Inflammatory macrophage treated with lipopolysaccharide for 4 hours (primary cell): ENCODE measurements around the gene TMEM94.
A peak's percentile ranks its signal among the peaks of the same experiment; 100 is the strongest.

Experiments
- DNase-seq: peaks from one replicate; pipeline ENCODE4 v3.0.0-alpha.2; 2020

Gene TMEM94

GRCh38 chr17:75498726-75499213 is 42.3 kb downstream of the TMEM94 start:
- DNase-seq = no peak

DNA sequence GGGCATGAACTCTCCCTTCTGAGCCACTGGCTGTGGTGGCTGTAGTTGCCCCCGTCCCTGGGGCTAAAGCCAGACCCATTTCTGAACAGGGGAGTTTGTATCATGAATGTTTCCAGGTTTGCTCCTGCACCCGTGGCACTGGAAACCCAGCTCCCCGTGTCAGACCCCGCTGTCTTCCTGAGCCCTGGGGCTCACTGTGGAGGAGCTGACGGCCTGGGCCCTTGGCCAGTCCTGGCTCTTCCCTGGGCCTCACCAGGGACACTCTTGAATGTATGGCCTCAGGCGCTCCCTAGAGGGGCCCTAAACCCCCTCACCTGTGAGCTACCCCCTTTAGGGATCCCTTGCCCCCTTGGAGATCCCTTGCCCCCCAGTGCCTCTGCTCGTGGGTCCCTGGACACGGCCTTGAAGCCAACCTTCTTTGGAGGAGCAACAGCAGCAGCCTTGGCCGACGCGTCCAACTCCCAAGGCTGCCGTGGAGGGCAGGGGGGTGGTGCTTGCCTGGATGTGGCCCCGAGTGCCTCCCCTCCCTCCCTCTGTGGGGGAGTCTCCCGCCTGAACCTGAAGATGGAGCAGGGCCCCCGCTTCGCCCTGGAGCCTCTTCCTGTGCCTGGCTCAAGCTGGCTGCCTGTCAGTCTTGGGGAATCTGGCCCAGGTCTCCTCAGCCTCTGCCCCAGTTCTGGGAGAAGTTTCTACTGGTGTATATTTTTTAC is 43.0 kb downstream of the TMEM94 start:
- DNase-seq = no peak

- DNase-seq = no peak
These were observed 44.2 kb downstream of the TMEM94 start for GRCh38 chr17:75500419-75501216.

DNA sequence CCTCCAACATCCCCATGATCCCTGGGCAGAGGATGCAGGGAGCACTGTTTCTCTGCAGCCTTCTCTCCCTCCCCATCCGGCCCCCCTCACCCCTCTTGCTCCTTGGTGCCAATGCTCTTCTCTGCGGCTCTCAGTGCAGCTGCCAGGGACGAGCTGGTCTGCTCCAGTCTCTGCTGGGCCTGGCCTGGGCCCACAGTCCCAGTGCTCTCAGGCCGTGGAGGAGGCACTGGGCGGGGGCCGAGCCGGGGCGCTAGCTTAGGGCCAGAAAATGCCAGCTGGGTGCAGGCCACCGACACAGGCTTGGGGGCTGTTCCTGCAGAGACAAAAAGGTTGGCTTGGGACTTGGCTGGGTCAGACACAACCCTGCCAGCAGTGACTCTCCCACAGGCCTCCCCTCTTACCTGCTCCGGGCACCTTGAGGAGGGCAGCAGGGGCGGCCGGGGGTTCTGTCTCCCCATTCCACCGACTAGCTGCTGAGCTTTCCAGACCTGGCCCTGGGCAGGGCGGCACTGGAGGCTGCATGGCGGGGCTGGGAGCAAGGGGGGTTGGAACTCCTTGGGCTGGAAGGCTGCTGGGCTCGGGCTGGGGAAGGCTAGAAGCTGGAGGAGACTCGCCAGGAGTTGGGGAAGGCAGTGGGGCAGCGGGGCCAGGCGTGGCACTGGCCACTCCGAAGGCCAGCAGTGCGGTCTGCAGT is 45.1 kb downstream of the TMEM94 start:
- DNase-seq = no peak

- DNase-seq = no peak
These were observed 45.8 kb downstream of the TMEM94 start for GRCh38 chr17:75502072-75502720.

- DNase-seq = no peak
These were observed 46.4 kb downstream of the TMEM94 start for GRCh38 chr17:75502721-75503329.

DNA sequence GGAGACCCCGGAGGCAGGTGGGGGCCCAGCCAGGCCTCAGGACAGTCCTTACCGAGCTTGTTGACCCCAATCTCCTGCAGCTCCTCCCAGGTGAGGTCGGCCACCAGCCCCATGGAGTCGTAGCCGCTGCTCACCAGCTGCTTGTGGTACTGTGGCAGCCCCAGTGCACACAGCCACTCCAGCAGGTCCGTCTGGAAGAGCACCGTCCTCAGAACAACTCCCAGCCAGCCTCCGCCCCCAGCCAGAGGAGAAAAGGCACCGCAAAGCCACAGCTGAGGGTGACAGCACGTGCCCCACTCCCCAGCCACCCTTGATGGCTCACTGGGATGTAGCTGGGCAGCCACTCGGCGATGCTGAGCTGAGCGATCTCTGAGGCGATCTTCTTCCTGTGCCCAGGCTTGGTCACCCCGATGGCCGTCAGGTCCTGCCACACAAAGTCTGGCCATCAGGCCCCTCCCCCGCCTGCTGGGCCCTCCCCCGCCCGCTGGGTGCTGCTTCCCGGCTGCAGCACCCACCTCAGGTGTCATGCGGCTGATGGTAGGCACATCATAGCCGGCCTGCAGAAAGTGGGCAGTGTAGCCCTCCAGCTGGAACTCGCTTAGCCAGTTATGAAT is 47.0 kb downstream of the TMEM94 start:
- no peak for DNase-seq

- no peak for DNase-seq
These were observed 47.5 kb downstream of the TMEM94 start for GRCh38 chr17:75503976-75504346.

DNA sequence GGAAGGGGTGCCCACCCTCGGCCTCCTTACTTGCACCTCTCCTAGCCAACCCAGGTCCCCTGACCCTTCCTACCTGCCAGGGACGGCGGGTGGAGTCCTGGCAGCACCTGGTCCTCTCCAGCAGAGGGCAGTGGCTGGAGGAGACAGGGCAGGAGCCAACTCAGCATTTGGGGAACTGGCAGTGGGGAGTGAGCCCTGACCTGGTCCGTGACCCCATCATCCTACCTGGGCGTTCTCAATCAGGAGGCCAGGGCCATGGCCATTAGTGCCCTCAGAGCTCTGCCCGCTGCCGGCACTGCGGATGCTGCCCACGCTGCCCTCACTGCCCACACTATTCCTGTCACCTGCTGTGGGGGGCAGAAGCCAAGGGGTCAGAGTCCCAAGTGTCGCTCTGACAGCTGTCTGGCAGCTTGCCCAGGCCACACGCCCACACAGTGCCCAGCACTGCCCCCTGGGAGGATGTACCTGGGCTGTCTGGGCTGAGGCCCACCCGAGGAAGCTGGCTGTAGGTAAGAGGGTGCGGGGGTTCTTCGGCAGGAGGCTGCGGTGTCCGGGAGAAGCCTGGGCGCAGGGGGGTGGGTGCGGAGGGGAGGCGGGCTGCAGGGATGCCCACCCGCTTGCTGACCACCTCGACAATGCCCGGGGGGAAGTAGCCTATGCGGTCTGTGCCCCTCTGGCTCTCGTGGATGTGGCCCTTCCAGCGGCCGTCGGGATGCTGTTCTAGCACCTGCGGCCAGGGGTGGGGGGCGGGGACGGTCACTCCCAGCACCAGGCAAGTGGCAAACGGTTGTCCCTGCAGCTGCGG is 48.1 kb downstream of the TMEM94 start:
- DNase-seq = peak; percentile 46

GRCh38 chr17:75505152-75505409 is 48.6 kb downstream of the TMEM94 start:
- DNase-seq = no peak

GRCh38 chr17:75505640-75506039 is 49.2 kb downstream of the TMEM94 start:
- DNase-seq = no peak

- no peak for DNase-seq
These were observed 49.7 kb downstream of the TMEM94 start for GRCh38 chr17:75506134-75506533.

- no peak for DNase-seq
These were observed 50.5 kb downstream of the TMEM94 start for GRCh38 chr17:75506888-75507287.

GRCh38 chr17:75507733-75508719 is 51.6 kb downstream of the TMEM94 start:
- no peak for DNase-seq

GRCh38 chr17:75508931-75509361 is 52.5 kb downstream of the TMEM94 start:
- DNase-seq = no peak

GRCh38 chr17:75509528-75510258 is 53.3 kb downstream of the TMEM94 start:
- DNase-seq = no peak

GRCh38 chr17:75511270-75511609 is 54.8 kb downstream of the TMEM94 start:
- no peak for DNase-seq

DNA sequence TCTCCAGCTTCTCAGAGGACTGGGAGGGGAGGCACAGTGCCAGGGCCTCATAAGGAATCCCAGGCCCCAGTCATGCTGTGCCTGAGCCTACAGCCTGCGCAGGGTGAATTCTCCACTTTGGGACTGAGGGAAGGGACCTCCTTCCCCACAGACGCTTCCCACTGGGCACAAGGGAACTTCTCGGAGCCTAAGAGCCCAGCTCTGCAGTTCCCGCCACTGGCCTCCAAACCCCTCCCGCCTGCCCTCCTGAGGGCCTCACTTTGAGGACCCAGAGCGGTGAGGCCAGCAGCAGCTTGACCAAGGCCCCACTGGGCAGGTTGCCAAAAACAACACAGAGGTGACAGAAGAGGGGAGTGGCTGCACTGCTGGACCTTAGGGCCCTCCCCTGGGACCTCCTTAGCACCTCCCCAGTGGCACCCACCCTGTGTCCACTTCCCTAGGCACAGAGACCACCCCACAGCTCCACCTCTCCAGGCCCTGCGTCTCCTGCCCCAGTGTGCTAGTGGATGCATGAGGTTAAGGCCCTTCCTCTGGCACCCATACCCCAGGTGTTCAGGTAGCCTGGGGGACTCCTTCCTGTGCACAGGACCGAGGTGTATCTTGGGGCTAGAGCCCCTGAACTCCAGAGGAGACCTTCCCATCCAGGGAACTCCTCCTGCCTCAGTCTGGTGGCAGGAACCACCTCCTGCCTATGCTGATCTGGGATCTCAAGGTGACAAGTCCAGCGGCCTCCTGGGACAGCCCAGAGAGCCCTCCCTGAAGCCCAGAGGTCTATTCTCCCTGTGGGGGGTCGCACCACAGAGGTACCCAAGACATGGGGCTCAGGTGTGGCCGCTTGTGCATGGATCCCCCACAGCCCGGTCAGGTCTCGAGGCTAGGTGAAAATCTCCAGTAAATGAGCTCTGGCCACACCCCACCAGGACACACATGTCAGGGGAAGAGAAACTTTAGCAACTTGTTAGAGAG is 55.5 kb downstream of the TMEM94 start:
- no peak for DNase-seq
